Rectal smooth muscle tissue (tissue), 1 donor: ENCODE results near the gene SLC22A8.
"Not testable (repeated sequence)": the region's sequence is repeated elsewhere in the genome, so short reads cannot be mapped to it uniquely, and the experiment has no call there.

ENCODE experiments used
- H3K27ac ChIP-seq: one replicate; pipeline ENCODE4 v1.7.0; 2013; ENCODE audit warnings: low read depth, low read length, inconsistent platforms
- H3K27me3 ChIP-seq: one replicate; pipeline ENCODE4 v1.7.0; 2013; ENCODE audit warnings: low read length; ENCODE audit not compliant: control insufficient read depth, insufficient read depth
- H3K36me3 ChIP-seq: one replicate; pipeline ENCODE4 v1.7.0; 2013; ENCODE audit warnings: low read length; ENCODE audit not compliant: control insufficient read depth, insufficient read depth
- H3K4me1 ChIP-seq: one replicate; pipeline ENCODE4 v1.7.0; 2013; ENCODE audit warnings: low read length; ENCODE audit not compliant: control insufficient read depth, insufficient read depth
- H3K4me3 ChIP-seq: one replicate; pipeline ENCODE4 v1.7.0; 2013; ENCODE audit warnings: low read length
- H3K9ac ChIP-seq: one replicate; pipeline ENCODE4 v1.7.0; 2013; ENCODE audit warnings: low read length

The SLC22A8 gene

GRCh38 chr11:62953811-62954210, 61.8 kb downstream of the SLC22A8 start:
- no peak overlapping the region for H3K9ac ChIP-seq
- peaks cover 4% of the 10 kb centered on the region for H3K4me1 ChIP-seq
- H3K36me3 ChIP-seq: no peaks in the 10 kb centered on the region
- H3K27me3 ChIP-seq: no peaks in the 10 kb centered on the region
- no peak overlapping the region for H3K4me3 ChIP-seq
- no peak overlapping the region for H3K27ac ChIP-seq

GRCh38 chr11:62948765-62949320, 66.8 kb downstream of the SLC22A8 start:
- H3K4me3 ChIP-seq: no peak overlapping the region
- no peaks in the 10 kb centered on the region for H3K4me1 ChIP-seq

GRCh38 chr11:62945538-62945937, 70.1 kb downstream of the SLC22A8 start:
- not testable (repeated sequence) for H3K27ac ChIP-seq, H3K9ac ChIP-seq, H3K27me3 ChIP-seq, H3K4me3 ChIP-seq, H3K4me1 ChIP-seq, H3K36me3 ChIP-seq

More at GRCh38 chr11:62948765-62949320, 66.8 kb downstream of the SLC22A8 start:
- Histone ChIP-seq H3K27me3 (no peaks in the 10 kb centered on the region), H3K36me3 (no peaks in the 10 kb centered on the region), H3K27ac (no peak overlapping the region), H3K9ac (no peak overlapping the region)
